Camera-type eye (tissue), 1 donor: ENCODE measurements around the gene HABP2. TPM values are rescaled to one million over a fixed set of nuclear protein-coding genes. Genes with fewer than 3 reads are reported as not detected.

ENCODE experiments used
- total RNA-seq: library from RNA; depleted of rRNA; stranded (reverse); fragments of >200 nt; gene quantifications from one replicate; pipeline ENCODE4 v1.2.3, GENCODE V29; 2014

HABP2 gene
- not detected for total RNA-seq

DNA sequence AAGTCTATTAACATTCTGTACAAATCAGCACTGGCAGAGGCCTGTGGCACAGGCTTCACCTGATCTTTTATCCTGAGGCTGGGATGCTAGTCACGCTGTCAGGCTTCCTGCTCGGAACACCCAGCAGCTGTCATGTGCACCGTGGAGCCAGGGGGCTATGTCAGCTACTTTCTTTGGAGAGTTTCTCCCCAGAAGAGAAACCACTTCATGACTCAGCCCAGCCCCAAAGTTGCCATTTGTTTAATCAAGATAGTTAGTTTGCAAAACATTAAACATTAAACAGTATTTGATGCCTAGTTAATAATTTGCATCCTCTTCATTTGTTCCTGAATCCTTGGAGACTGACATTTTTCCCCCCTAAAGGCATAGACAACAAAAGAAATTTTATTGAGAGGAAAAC is at the start of gene HABP2:
HABP2 (plus strand) TSS at position 353 of the 400 bp plus-strand sequence. CDS start 69 bp downstream, outside the sequence.

Other genes with a start within 250 kb of the HABP2 start
- 13.0 TPM for gene NRAP, start 111.0 kb downstream of the HABP2 start, total RNA-seq
- 17.9 TPM for gene CASP7, start 126.9 kb downstream of the HABP2 start, total RNA-seq
- 0.77 TPM for gene PLEKHS1, start 198.6 kb downstream of the HABP2 start, total RNA-seq